ENCODE data around the gene HS3ST4.

- no peak for TF ChIP-seq ZNF274 (IDR thresholded peaks at IDR 0.05; ENCODE audit: low read depth, low read length)
- no peak for TF ChIP-seq SUZ12 (IDR thresholded peaks at IDR 0.05; ENCODE audit: extremely low read depth, insufficient read depth, insufficient read length)
- TF ChIP-seq YY1 (IDR thresholded peaks at IDR 0.05; ENCODE audit: insufficient read depth, insufficient read length) = no peak
These were observed 285.4 kb downstream of the HS3ST4 start for GRCh38 chr16:25977121-25977520.

All from NT2/D1 (cell line).